Measurements from ENCODE around the gene DNAAF2. TPM values are rescaled to one million over a fixed set of nuclear protein-coding genes. Genes with fewer than 3 reads are reported as not detected.
A peak's percentile ranks its signal among the peaks of the same experiment; 100 is the strongest.

Gene DNAAF2
- total and polyA plus RNA-seq, 12 donors, result 2.9 to 6.9 (median 4.6) TPM

- H3K4me1 ChIP-seq, result peaks cover 0 to 39% (median 17%) of the 10 kb centered on the region in 9 donors
- ATAC-seq, result peak in 5 of 8 donors; percentile 36 to 69 (median 46)
- no peak overlapping the region for H3K4me3 ChIP-seq
- H3K36me3 ChIP-seq, result peaks cover 0 to 44% (median 0%) of the 10 kb centered on the region in 9 donors
- H3K27me3 ChIP-seq, result no peaks in the 10 kb centered on the region
- TF ChIP-seq CTCF (IDR thresholded peaks at IDR 0.05), result no peak
- intact Hi-C loops (cut with DNase I), result loop anchor here in 1 of 10 donors (5.0 kb wide), 1 partner anchor 125 kb away; the partner anchor contains the start of gene KLHDC2
- H3K9me3 ChIP-seq, result no peaks in the 10 kb centered on the region
- H3K27ac ChIP-seq, result peak overlapping the region in 9 of 10 donors; percentile 2 to 62 (median 31)
- no peak for DNase-seq
Measured at GRCh38 chr14:49642163-49642562, 7.1 kb upstream of the DNAAF2 start.

- ATAC-seq, result peak in 7 of 8 donors; percentile 37 to 96 (median 64)
- intact Hi-C loops (cut with DNase I), result loop anchor here in 1 of 10 donors (5.0 kb wide), 1 partner anchor 126 kb away; the partner anchor contains the start of gene KLHDC2
- Histone ChIP-seq H3K4me1 (peaks cover 0 to 43% (median 18%) of the 10 kb centered on the region in 9 donors), H3K27me3 (no peaks in the 10 kb centered on the region), H3K36me3 (peaks cover 0 to 48% (median 0%) of the 10 kb centered on the region in 9 donors), H3K9me3 (no peaks in the 10 kb centered on the region), H3K27ac (peak overlapping the region in 9 of 10 donors; percentile 2 to 62 (median 31)), H3K4me3 (no peak overlapping the region)
- WGBS, 2 donors, result 56 to 61% methylated on average over 8 of the region's 8 CpGs
- no peak for DNase-seq
- TF ChIP-seq CTCF (IDR thresholded peaks at IDR 0.05), result no peak
Measured at GRCh38 chr14:49641697-49642129, 6.7 kb upstream of the DNAAF2 start.

GRCh38 chr14:49640540-49641417 is 5.7 kb upstream of the DNAAF2 start:
- H3K4me3 ChIP-seq, result no peak overlapping the region
- peaks cover 3 to 52% (median 28%) of the 10 kb centered on the region in 9 donors for H3K4me1 ChIP-seq
- intact Hi-C loops (cut with DNase I), result loop anchor here in 1 of 10 donors (5.0 kb wide), 1 partner anchor 127 kb away; the partner anchor contains the start of gene KLHDC2
- DNase-seq (no peak), ATAC-seq (no peak)
- H3K27ac ChIP-seq, result peak overlapping the region in 2 of 10 donors; percentile 26 to 55
- peaks cover 0 to 52% (median 0%) of the 10 kb centered on the region in 9 donors for H3K36me3 ChIP-seq
- no peak for TF ChIP-seq CTCF (IDR thresholded peaks at IDR 0.05)
- H3K9me3 ChIP-seq, result no peaks in the 10 kb centered on the region
- no peaks in the 10 kb centered on the region for H3K27me3 ChIP-seq
- 92 to 96% methylated on average over 7 of the region's 7 CpGs for WGBS, 2 donors

- no peak overlapping the region for H3K4me3 ChIP-seq
- no peak for ATAC-seq
- H3K36me3 ChIP-seq, result peaks cover 0 to 42% (median 0%) of the 10 kb centered on the region in 9 donors
- WGBS, 2 donors, result 93 to 97% methylated on average over 3 of the region's 3 CpGs
- no peak for TF ChIP-seq CTCF (IDR thresholded peaks at IDR 0.05)
- no peaks in the 10 kb centered on the region for H3K27me3 ChIP-seq
- DNase-seq, result no peak
- no peaks in the 10 kb centered on the region for H3K9me3 ChIP-seq
- intact Hi-C loops (cut with DNase I), result loop anchor here in 9 of 10 donors (5.0 to 10.0 kb wide), 8 partner anchors 47 to 227 kb away; partner anchors contain the start of genes KLHDC2 (in 3 of the 9), POLE2 (in 2 of the 9), KLHDC1 (in 1 of the 9) and NEMF (in 1 of the 9)
- H3K4me1 ChIP-seq, result peaks cover 8 to 65% (median 35%) of the 10 kb centered on the region in 9 donors
- H3K27ac ChIP-seq, result no peak overlapping the region
Measured at GRCh38 chr14:49637534-49638078, 2.6 kb upstream of the DNAAF2 start.
